Amniotic epithelial cell (primary cell): ENCODE results near the gene MRC2.

Source experiments
- DNase-seq: peaks from one replicate; pipeline ENCODE4 v3.0.0-alpha.2; 2010; ENCODE audit warnings: low read depth

Gene MRC2

DNA sequence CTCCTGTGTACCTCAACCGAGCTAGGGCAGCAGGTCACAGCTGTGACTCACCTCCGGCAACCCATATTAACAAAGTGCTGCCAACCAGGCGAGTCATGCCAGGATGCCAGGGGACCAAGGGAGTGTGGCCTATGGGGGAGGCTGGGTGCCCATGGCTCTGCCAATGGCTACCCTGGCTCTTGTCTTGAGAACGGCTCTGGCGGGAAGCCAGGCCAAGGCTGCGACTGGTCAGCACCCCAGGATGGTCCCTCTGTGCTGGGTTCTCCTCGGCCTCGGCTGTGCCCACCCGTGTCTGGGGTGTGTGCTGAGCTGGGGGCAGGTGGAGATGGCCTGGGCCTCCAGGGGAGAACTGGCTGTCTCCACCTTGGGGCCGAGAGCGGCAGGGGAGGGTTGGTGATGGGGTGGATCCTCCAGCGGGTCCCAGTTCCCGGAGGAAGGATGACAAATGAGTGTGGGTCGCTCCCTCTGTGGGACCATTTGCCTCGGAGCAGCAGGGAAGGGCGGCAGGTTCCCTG is 75.8 kb downstream of the MRC2 start:
- no peak for DNase-seq

DNA sequence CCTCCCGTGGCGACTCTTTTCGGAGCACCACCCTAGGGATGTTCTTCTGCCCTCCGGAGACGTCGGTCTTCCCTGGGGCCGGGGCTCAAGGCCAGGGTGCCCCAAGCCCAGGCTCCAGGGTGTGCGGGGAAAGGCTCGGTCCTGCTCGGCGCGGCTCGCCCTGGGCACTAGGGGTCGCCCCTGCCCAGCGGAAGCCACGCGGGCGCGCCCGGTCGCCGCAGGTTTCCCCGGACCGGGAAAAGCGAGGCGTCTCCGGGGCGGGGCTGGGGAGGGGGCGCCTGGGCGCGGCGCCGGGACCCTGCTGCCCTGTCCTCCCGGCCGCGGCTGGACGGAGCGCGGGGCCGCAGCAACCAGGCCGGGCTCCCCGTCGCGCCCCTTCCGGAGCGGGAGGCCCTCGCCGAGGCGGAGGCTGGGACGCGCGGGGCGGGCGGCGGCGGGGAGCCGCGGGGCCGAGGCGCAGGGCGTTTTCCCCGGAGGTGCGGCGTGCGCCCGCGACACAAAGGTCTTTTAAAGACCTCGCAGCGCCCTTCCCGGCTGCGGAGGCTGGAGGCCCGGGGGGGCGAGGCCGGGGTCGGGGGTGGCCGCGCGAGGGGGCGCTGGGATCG is 76.4 kb downstream of the MRC2 start:
- DNase-seq, result no peak

DNA sequence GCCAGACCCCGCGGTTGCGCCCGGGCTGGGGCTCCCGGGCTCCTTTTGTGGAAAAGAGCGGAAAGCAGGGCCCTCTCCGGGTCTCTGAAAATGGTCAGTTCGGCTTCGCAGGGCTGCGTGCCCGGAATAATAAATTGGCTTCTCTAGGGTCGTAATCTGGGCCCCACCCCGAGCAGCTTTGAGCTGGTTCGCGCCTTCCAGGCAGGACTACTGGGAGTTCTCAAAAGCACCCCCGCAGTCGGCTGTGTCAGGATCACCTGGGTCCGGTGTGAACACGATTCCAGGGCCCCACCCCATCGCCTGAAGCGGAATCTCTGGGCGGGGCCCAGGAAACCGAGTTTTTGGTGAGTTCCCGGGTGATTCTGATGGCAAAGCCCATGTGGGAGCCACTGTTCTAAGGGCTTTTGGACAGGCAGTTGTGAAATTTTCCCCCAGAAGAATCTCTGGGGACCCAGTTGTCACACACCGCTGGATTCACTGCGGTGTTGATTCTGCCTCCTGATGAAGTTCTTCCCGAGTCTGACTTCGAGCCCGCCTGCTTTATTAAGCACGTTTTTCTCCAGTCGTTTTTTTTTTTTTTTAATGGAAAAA is 77.0 kb downstream of the MRC2 start:
- DNase-seq, result no peak

DNA sequence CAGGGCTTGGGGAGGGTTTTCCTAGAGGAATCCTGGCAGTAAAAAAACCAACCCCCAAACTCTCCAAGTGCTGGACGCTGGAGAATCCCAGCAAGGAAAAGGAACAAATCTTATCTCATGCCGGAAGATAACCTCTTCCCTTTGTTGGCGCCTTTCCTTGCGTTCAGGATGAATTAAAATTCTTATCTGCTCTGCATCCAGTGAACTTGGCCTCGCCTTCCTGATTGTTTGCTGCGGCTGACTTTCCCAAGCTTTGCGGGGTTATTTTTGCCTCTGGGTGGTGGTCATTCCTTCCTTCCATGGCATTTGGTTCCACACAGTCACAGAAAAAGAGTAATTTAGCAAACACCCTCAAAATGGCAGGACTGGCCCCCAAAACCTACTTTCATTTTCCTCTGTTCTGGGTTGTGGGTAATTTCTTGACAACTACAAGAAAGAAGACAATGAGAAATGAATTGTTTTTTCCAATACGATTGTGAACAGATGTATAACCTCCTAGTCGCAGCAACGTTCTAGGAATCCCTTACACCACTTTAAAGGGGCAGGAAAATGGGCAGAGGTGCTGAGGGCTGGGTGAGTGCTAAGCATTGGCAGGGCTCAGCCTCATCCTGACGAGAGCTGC is 77.8 kb downstream of the MRC2 start:
- no peak for DNase-seq

DNA sequence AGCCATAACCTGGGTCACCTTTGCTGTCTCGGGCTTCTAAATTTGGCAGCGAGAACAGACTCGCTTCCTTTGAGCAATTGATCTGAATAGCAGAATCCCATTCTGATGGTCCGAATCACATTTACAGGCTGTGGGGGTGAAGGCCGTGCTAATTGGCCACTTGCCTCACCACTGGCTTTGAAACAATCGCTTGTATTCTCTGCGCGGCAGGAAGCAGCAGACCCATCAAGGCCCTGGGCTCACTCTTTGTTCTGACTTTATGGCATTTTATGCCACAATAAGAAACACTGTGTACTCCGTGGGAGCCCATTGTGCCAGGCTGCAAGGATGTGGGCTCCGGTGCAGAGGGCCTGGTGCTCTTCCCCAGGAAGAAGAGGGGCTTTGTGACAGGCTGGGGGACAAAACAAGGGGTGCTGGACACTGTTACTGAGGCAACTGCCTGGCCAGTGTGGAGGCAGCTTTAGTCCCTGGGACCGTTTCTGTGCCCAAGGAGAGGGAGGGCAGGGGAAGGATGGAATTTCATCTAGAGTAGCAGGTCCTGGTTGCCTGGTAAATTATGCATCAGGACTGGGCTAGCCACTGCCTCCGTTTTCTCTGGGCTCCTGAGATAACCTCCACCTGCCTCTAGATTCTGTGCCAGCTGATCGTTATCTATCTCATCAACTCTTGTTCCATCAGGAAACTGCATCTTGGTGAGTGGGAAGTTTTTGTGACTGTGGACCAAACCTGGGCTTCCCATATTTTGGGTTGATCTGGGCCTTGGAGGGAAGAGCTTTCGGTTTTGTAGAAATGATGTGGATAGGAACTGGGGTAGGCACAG is 78.5 kb downstream of the MRC2 start:
- no peak for DNase-seq

DNA sequence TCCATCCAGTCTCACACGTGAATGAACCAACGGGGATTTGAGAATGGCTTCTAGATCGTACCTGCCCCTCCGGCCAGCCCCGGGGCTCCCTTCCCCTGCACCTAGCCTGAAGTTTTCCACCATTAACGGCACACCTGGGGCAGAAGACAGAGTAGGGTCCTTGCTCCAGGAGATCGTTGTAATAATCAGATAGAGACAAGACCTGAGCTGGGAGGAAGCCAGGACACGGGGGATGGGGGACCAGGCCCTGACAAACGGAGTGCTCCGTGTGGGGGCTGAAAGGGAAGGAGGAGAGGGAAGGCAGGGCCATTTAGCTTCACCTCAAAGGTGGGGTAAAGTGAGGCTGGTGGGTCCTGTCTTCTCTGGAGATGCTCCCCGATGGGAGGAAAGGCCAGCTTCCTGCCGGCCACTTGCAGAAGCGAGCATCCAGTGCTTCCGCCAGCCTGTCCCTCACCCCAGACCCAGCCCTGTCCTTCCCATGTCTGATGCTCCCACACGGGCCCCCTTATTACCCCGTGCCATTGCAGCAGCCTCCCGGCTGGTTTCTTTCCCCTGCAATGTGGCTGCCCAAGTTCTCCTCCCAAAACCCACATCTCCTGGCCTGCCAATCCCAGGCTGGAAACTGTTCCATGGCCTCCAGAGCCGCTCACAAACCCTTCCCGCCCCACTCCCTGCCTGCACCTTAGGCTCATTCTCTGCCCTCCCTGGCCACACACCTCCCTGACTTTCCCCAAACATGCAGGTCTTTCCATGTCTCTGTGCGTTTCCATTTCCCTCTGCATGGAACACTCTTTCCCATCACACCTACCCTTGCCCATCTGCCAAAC is 79.3 kb downstream of the MRC2 start:
- DNase-seq, result no peak

DNA sequence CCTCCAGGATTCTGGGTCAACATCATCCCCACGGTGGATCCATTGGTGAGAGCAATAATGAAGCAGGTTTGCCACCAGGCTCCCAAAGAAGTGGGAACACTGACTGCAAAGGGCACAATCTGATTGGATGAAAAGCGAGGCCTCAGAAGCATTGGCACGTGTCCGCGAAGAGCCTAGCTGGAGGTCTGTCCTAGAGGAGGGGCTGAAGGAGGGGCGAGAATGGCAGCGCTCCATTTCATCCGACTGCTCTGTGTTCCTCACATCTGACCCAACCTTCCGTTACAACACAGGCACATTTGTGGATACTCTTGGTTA is 79.9 kb downstream of the MRC2 start:
- no peak for DNase-seq

DNA sequence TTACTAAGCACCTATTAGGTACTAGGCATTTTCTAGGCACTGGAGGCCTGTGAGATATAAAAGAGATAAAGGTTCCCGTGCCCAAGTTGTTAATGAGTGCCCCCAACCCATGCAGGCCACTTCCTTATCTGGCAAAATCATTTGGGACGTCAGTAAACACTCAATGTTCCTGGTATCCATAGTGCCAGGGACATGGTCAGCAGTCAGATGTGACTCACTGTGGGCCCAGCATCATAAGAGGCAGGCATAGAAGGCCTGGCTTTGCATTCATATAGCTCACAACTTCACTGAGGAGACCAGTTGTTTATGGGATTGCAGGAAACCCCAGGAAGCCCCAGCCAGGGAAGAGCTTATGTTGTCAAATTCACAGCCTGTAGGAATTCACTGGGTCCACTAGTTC is 81.1 kb downstream of the MRC2 start:
- peak; percentile 59 for DNase-seq

DNA sequence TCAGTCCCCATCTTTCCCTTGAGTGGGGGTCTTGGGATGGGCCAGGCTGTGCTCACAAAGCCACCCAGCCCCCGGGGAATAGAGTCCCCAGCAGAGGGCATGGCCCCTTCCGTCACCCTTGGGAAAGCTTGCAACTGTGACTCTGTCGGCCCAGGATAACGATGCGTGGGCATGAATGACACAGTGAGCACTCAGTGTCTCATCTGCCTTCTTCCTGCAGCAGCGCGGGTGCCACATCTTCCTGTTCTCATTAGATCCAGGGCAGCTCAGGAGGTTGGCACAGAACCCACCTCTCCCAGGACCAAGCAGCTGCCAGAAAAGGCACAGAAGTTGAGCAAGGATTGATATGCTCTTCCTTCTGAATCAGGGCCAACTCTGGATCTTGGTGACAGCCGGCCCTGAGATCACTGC is 84.7 kb downstream of the MRC2 start:
- DNase-seq, result no peak

DNA sequence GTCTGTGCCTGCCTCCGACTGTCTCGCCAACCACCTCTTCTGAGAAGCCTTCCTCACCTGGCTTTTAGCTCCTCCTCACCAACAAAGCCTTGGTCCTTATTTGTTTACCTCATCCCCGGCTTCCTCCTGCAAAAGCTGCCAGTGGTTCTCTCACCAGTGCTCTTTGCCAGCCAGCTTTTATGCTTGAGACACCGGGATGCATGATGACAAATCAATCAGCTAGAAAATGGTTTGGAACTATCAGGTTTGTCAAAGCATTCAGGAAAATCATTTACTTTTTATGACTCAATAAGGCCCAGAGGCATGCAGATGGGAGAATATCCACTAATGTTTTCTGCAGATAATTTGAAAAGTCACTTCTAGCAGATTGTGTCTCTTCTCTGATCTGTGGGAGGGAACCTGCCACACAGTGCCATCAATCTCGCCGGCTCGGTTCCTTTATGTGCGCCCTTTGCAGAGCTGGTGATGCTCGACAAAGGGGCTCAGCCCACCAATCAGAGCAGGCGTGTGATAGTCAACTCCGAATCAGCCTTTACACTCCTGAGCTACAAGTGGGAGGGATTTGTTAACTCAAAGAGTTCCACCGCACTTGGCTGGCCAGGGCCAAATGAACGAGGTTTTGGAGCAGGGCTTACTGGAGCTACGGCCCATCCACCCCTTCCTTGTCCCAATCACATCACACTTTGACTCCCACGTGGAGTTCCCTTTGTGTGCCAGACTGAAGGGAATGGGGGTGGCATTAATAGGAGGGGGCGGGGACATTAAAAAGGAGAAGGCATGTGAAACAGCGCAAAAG is 85.8 kb downstream of the MRC2 start:
- no peak for DNase-seq

DNA sequence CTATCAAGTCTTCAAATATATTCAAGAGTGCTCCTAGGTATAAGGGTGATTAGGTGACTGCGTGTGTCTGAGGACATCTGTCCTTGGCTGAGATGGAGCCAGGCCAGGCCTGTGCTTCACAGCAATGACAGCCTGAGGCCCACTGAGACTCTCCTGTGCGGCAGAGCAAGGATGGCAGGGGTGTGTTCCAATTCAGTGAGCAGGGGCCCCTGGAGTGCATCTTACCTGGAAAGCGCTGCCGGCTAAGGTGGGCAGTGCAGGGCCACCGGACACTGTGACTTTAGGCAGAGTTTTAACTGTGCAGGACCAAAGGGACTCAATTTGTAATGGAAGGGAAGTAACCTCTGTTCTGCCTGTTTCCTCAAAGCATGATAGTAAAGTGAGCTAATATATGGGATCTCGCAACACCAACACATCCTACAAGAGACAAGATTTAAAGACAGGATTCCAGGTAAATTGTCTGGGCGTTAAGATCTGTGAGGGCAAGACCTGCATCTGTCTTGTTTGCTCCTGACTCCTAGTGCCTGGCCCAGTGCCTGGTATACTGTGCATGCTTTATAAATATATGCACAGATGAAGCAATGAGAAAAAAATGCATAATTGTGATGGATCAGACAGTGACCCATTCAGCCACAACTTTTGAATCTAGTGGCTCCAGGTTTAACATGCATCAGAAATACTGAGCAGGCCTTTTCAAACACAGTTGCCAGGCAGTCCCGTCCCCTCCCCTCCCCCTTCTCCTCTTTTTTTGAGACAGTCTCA is 86.7 kb downstream of the MRC2 start:
- DNase-seq, result no peak

DNA sequence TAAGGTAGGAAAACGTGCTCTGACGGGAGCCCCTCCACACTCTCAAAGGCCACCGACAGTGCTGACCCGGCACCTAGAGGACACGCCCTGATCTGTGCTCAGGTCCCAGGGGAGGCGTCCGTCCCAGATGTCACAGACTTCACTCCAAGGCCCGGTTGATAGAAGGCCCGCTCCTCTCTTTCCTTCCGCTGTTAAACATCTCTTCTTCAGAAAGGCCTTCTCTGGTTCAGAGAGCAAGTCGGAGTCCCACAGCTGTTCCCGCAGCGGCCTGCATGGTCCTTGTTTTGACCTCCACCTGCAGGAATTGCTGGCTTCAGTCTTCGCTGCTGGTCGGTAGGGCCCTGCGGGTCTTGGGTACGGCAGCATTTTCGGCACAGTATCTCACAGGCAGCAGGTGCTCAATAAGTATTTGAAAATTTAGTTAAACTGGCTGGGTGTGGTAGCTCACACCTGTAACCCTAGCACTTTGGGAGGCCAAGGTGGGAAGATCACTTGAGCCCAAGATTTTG is 88.5 kb downstream of the MRC2 start:
- no peak for DNase-seq

DNA sequence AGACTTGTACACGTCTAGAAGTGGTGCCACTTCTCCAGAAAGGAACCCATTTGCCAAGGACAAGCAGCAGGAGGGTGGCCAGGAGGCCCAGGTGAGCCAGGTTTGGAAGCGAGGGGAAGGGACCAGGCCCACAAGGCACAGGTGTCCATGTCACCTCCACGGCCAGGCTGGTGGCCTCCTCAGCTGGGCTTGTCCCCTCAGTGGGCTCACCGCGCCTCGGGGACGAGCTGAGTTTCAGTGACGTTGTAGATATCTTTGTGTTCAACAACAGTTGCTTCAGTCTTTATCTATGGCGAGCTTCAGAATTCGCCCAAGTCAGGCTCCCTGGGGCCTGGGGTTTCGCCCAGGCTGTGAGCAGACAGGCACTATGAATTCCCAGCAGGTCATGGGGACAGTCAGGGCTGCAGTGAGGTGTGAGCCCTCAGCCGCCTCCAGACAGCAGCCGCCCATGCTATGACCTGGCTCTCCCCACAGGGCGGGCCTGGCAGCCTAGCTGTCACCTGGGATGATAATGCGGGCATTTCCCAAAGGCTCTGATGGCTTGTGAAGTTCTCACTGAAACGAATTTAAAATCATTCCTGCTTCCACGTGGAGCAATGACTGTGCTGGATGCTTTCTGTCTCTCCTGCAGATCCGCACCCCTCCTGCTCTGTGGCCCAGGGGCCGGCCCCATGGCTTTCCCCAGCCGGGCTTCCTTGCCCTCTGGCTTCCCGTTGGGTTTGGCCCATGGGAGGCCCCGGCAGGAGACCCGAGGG is 89.5 kb downstream of the MRC2 start:
- no peak for DNase-seq

DNA sequence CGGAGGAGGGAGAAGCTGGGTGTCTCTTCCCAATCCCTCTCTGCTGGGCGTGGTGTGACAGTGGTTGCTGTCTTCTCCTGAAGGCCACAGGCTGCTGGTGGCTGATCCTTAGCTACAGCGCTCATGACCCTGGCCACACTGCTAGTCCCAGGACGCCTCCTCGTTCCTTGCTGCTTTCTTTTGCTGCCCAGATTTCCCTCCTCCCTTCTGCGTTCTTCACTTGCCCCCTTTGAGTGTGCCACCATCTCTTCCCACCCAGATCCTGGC is 90.1 kb downstream of the MRC2 start:
- DNase-seq, result no peak

DNA sequence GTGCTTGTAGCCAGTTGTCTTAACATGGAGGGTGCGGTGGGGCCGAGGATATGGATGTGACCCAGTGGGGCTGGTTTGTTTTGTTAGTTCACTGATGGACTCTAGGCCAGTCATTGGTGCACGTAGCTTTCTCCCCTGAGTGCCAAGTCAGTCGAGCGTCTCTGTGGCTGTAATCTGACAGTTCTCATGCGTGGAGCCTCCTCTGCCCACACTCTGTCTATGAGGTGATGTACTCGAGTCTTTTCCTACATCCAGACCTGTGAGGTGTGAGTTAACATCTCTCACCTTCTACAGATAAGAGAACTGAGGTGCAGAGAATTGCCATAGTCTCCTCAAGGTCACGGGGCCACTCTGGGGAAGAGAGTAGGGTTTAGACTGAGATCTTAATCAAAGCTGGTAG is 90.4 kb downstream of the MRC2 start:
- DNase-seq, result no peak

DNA sequence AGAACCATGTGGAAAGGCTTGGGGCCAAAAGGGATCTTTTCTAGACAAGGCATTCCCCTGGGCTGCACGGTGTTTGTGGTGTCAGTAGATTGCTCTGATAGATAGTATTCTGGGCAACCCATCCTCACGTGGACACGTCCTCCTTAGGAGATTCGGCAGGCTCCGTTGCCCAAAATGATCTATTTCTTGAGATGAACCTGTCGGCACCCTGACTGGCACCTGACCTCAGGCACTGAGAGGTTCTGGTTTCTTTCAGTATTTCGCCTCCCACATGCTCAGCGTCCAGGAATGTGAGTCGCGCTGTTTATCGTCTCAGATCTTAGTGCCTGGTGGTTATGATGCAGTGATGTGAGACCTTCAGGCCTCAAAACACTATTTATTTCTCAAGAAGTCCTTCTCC is 91.0 kb downstream of the MRC2 start:
- DNase-seq, result peak; percentile 97

DNA sequence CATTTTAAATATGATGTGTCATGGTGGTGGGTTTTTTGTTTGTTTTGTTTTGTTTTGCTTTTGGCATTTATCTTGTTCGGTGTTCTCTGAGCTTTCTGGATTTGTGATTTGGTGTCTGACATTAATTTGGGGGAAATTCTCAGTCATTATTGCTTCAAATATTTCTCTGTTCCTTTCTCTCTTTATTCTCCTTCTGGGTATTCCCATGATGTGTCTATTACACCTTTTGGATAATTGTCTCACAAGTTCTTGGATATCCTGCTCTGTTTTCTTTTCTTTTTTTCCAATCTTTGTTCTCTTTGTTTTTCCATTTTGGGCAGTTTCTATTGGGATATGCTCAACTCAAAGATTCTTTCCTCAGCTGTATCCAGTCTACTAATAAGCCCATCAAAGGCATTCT is 92.1 kb downstream of the MRC2 start:
- DNase-seq, result no peak

DNA sequence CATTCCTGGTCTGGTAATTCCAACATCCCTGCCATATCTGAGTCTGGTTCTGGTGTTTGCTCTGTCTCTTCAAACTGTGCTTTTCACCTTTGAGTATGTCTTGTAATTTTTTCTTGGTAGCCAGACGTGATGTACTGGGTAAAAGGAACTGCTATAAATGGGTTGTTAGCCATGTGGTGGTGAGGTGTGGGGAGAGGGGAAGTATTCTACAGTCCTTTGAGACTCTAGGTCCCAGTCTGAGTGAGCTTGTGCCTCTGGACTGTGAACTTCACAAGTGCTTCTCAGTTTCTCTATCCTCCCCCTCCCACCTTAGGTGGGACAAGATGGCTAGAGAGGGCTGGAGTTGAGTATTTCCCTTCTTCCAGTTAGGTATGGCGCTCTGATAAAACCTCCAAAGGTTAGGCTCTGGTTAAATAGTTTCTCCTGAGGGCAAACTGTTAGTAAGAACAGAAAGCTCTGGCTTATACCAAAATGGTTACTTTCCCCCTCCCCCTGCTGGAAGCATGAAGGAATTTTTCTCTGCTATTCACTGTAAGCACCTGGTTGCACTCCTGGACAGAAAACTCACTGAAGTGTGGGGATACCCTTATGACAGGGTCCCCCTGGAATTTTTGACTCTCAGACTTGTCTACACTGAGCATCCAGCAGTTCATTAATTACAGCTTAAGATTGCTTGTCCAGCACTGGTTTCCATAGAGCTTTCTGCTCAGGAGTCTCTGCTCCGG is 92.8 kb downstream of the MRC2 start:
- no peak for DNase-seq

DNA sequence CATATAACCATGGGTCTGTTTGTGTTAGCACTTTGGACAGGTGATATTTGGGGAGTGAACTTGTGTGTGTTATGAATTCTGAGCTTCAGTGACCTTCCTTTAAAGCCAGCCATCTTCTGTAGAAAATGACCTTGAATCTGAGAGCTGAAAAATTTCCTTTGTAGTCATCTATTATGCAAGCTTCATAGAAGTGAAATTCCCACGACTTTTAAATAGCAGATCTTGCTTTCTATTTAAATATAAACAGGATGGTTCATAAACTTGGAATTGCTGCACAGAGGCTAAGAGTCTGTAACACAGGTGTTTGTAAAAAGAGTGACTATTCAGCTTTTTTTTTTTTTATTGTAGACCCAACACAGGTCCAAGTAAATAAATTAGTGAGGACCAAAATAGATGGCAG is 95.2 kb downstream of the MRC2 start:
- DNase-seq, result peak; percentile 75
